K562 (cell line): ENCODE results near the gene ARHGEF33. TPM values are rescaled to one million over a fixed set of nuclear protein-coding genes. Genes with fewer than 3 reads are reported as not detected.

Experiments
- FOXM1 ChIP-seq, 2 experiments: fragments of 450-650 bp in 1 of 2; sonication (generic) in 1 of 2; formaldehyde crosslinking in 1 of 2; IDR thresholded peaks; 2 replicates each; pipeline versions ENCODE4 v1.6.1 to v1.9.0; 2017 to 2022; ENCODE audit warnings: low read depth in 2 of 2, mild to moderate bottlenecking in 2 of 2, missing genetic modification reagents in 1 of 2, moderate library complexity in 1 of 2
- NFYB ChIP-seq: IDR thresholded peaks from 2 replicates; pipeline ENCODE4 v1.6.1; 2011; ENCODE audit warnings: mild to moderate bottlenecking, moderate library complexity; ENCODE audit not compliant: insufficient read length; ENCODE audit errors: extremely low read depth
- NR2F6 ChIP-seq: fragments of 450-650 bp; formaldehyde crosslinking; IDR thresholded peaks from 2 replicates; pipeline ENCODE4 v1.4.0; 2020; ENCODE audit warnings: mild to moderate bottlenecking
- TAF9B ChIP-seq: fragments of 450-650 bp; IDR thresholded peaks from 2 replicates; pipeline ENCODE4 v1.6.1; 2018; ENCODE audit warnings: mild to moderate bottlenecking; ENCODE audit not compliant: partially characterized antibody
- TFAM ChIP-seq: fragments of 250-450 bp; sonication (Bioruptor Pico); conservative IDR thresholded peaks from 2 replicates; pipeline ENCODE4 v1.5.0; 2021; ENCODE audit warnings: mild to moderate bottlenecking, moderate library complexity
- XRCC5 ChIP-seq: fragments of 200-400 bp; formaldehyde crosslinking; IDR thresholded peaks from 2 replicates; pipeline ENCODE4 v1.6.1; 2017; ENCODE audit warnings: low read depth, mild to moderate bottlenecking, low read length
- ZNF3 ChIP-seq: fragments of 250-450 bp; sonication (Bioruptor Pico); IDR thresholded peaks from 2 replicates; pipeline ENCODE4 v1.5.0; 2021; ENCODE audit warnings: mild to moderate bottlenecking, moderate library complexity
- ZNF518B ChIP-seq: fragments of 250-450 bp; sonication (Bioruptor Pico); IDR thresholded peaks from 2 replicates; pipeline ENCODE4 v1.5.0; 2021; ENCODE audit warnings: mild to moderate bottlenecking, moderate library complexity
- ZNF696 ChIP-seq: fragments of 250-450 bp; sonication (Bioruptor Pico); conservative IDR thresholded peaks from 2 replicates; pipeline ENCODE4 v1.4.0; 2020; ENCODE audit warnings: mild to moderate bottlenecking, moderate library complexity
- polyA plus RNA-seq, 8 experiments: library from polyadenylated mRNA; depleted of rRNA in 4 of 8; stranded (reverse) in 5 of 8; unstranded in 3 of 8; fragments of >200 nt; fragmentation: Nextera tagmentation in 2 of 8; fragmentation: Illumina TruSeq in 1 of 8; extraction: Ambion mirVana in 2 of 8; extraction: Trizol in 1 of 8; gene quantifications; 2 replicates each; pipeline versions ENCODE4 v1.2.1 to v1.2.3, GENCODE V29; 2011 to 2014; ENCODE audit warnings: inconsistent platforms in 1 of 8, missing spikeins in 1 of 8
- total RNA-seq, 7 experiments: library from RNA; depleted of rRNA in 6 of 7; stranded (reverse); fragments of >200 nt in 6 of 7; fragmentation: Illumina TruSeq in 2 of 7; extraction: Trizol in 2 of 7; gene quantifications; 2 replicates each; pipeline versions ENCODE4 v1.2.1 to v1.2.3, GENCODE V29; 2011 to 2021; ENCODE audit warnings: low replicate concordance in 1 of 7
- TF ChIP-seq, protein P1 (sequence below): fragments of 450-650 bp; IDR thresholded peaks from 2 replicates; pipeline ENCODE4 v1.6.1; 2016; ENCODE audit warnings: mild to moderate bottlenecking, moderate library complexity

ARHGEF33 gene
- total and polyA plus RNA-seq, 9 of the 15 experiments (the other 6 are each of a cell fraction or from before 2014, with no cell fraction given): 0.01 to 0.08 (median 0.03) TPM; not detected in 5

GRCh38 chr2:38875576-38876367 is 13.9 kb upstream of the ARHGEF33 start, which contains the start of the genes DHX57 and MORN2 (continued):
- TF ChIP-seq, protein P1, sequence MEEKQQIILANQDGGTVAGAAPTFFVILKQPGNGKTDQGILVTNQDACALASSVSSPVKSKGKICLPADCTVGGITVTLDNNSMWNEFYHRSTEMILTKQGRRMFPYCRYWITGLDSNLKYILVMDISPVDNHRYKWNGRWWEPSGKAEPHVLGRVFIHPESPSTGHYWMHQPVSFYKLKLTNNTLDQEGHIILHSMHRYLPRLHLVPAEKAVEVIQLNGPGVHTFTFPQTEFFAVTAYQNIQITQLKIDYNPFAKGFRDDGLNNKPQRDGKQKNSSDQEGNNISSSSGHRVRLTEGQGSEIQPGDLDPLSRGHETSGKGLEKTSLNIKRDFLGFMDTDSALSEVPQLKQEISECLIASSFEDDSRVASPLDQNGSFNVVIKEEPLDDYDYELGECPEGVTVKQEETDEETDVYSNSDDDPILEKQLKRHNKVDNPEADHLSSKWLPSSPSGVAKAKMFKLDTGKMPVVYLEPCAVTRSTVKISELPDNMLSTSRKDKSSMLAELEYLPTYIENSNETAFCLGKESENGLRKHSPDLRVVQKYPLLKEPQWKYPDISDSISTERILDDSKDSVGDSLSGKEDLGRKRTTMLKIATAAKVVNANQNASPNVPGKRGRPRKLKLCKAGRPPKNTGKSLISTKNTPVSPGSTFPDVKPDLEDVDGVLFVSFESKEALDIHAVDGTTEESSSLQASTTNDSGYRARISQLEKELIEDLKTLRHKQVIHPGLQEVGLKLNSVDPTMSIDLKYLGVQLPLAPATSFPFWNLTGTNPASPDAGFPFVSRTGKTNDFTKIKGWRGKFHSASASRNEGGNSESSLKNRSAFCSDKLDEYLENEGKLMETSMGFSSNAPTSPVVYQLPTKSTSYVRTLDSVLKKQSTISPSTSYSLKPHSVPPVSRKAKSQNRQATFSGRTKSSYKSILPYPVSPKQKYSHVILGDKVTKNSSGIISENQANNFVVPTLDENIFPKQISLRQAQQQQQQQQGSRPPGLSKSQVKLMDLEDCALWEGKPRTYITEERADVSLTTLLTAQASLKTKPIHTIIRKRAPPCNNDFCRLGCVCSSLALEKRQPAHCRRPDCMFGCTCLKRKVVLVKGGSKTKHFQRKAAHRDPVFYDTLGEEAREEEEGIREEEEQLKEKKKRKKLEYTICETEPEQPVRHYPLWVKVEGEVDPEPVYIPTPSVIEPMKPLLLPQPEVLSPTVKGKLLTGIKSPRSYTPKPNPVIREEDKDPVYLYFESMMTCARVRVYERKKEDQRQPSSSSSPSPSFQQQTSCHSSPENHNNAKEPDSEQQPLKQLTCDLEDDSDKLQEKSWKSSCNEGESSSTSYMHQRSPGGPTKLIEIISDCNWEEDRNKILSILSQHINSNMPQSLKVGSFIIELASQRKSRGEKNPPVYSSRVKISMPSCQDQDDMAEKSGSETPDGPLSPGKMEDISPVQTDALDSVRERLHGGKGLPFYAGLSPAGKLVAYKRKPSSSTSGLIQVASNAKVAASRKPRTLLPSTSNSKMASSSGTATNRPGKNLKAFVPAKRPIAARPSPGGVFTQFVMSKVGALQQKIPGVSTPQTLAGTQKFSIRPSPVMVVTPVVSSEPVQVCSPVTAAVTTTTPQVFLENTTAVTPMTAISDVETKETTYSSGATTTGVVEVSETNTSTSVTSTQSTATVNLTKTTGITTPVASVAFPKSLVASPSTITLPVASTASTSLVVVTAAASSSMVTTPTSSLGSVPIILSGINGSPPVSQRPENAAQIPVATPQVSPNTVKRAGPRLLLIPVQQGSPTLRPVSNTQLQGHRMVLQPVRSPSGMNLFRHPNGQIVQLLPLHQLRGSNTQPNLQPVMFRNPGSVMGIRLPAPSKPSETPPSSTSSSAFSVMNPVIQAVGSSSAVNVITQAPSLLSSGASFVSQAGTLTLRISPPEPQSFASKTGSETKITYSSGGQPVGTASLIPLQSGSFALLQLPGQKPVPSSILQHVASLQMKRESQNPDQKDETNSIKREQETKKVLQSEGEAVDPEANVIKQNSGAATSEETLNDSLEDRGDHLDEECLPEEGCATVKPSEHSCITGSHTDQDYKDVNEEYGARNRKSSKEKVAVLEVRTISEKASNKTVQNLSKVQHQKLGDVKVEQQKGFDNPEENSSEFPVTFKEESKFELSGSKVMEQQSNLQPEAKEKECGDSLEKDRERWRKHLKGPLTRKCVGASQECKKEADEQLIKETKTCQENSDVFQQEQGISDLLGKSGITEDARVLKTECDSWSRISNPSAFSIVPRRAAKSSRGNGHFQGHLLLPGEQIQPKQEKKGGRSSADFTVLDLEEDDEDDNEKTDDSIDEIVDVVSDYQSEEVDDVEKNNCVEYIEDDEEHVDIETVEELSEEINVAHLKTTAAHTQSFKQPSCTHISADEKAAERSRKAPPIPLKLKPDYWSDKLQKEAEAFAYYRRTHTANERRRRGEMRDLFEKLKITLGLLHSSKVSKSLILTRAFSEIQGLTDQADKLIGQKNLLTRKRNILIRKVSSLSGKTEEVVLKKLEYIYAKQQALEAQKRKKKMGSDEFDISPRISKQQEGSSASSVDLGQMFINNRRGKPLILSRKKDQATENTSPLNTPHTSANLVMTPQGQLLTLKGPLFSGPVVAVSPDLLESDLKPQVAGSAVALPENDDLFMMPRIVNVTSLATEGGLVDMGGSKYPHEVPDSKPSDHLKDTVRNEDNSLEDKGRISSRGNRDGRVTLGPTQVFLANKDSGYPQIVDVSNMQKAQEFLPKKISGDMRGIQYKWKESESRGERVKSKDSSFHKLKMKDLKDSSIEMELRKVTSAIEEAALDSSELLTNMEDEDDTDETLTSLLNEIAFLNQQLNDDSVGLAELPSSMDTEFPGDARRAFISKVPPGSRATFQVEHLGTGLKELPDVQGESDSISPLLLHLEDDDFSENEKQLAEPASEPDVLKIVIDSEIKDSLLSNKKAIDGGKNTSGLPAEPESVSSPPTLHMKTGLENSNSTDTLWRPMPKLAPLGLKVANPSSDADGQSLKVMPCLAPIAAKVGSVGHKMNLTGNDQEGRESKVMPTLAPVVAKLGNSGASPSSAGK: peak; percentile 50
- no peak for TF ChIP-seq TFAM (CRISPR knock-in tag)
- no peak for TF ChIP-seq XRCC5
- no peak for TF ChIP-seq ZNF518B (CRISPR knock-in tag)
- no peak for TF ChIP-seq ZNF696 (CRISPR knock-in tag)
- 0 out of 2 replicates have a peak, but pooled peaks have one; percentile 34 for TF ChIP-seq FOXM1 (IDR thresholded peaks at IDR 0.05; ENCODE audit: low read depth)
- TF ChIP-seq FOXM1 (CRISPR knock-in tag; IDR thresholded peaks at IDR 0.05; ENCODE audit: low read depth): no peak
- no peak for TF ChIP-seq TAF9B
- TF ChIP-seq NR2F6 (CRISPR knock-in tag): no peak
- no peak for TF ChIP-seq ZNF3
- TF ChIP-seq NFYB: peak; percentile 97
